ENCODE results near the gene IL22RA2. TPM values are rescaled to one million over a fixed set of nuclear protein-coding genes. Genes with fewer than 3 reads are reported as not detected.

Gene IL22RA2
- total RNA-seq, 1 experiment from 2014 or later, result not detected

GRCh38 chr6:137160763-137161162 lies 12.7 kb downstream of the IL22RA2 start:
- ChIA-PET CTCF (no interaction called here), POLR2A (no interaction called here)
- DNase-seq (ENCODE audit: low read depth, low spot score) (no peak), ATAC-seq (no peak)
- in situ Hi-C loops (cut with HindIII; ENCODE audit: low pct_unique_long_range_greater_than_20kb, low sequenced_read_pairs), result no loop called here
- intact Hi-C loops (cut with micrococcal nuclease; ENCODE audit: unreplicated experiment), result no loop called here
- Histone ChIP-seq H3K27me3 (ENCODE audit: control insufficient read depth, insufficient read depth, low read length) (0 out of 2 replicates have a peak, but pooled peaks cover 2% of the 10 kb centered on the region), H3K27ac (ENCODE audit: low read length) (no peak overlapping the region), H3K9me3 (ENCODE audit: control insufficient read depth, insufficient read depth, low read depth, low read length) (no peaks in the 10 kb centered on the region), H3K36me3 (ENCODE audit: control insufficient read depth, insufficient read depth, low read length) (no peaks in the 10 kb centered on the region), H3K4me3 (ENCODE audit: low read depth in 2 of 2, low read length in 2 of 2) (no peak overlapping the region), H3K4me1 (ENCODE audit: control insufficient read depth, insufficient read depth, low read length) (no peaks in the 10 kb centered on the region)
- no TSS peak for BruUV-seq (replicated peaks)
- TF ChIP-seq SIN3A (IDR thresholded peaks at IDR 0.05; ENCODE audit: borderline replicate concordance, insufficient read depth, low read depth, low read length), result no peak
- TF ChIP-seq TCF7L2 (IDR thresholded peaks at IDR 0.05; ENCODE audit: low read depth, low read length), result no peak
- TF ChIP-seq POLR2AphosphoS5 (IDR thresholded peaks at IDR 0.05; ENCODE audit: low read depth, low read length), result no peak
- no peak for TF ChIP-seq REST (IDR thresholded peaks at IDR 0.05; ENCODE audit: insufficient read depth in 1 of 2, low read depth in 2 of 2, low read length in 1 of 2)
- no peak for TF ChIP-seq CTCF (IDR thresholded peaks at IDR 0.05)

- no peak for DNase-seq (ENCODE audit: low read depth, low spot score)
- TF ChIP-seq TCF7L2 (IDR thresholded peaks at IDR 0.05; ENCODE audit: low read depth, low read length), result no peak
- TF ChIP-seq POLR2AphosphoS5 (IDR thresholded peaks at IDR 0.05; ENCODE audit: low read depth, low read length), result no peak
- TF ChIP-seq SIN3A (IDR thresholded peaks at IDR 0.05; ENCODE audit: borderline replicate concordance, insufficient read depth, low read depth, low read length), result no peak
- no peak for TF ChIP-seq CTCF (IDR thresholded peaks at IDR 0.05)
- no peak for TF ChIP-seq REST (IDR thresholded peaks at IDR 0.05; ENCODE audit: insufficient read depth in 1 of 2, low read depth in 2 of 2, low read length in 1 of 2)
- Histone ChIP-seq H3K4me1 (ENCODE audit: control insufficient read depth, insufficient read depth, low read length) (no peaks in the 10 kb centered on the region), H3K9me3 (ENCODE audit: control insufficient read depth, insufficient read depth, low read depth, low read length) (no peaks in the 10 kb centered on the region), H3K27ac (ENCODE audit: low read length) (no peak overlapping the region), H3K36me3 (ENCODE audit: control insufficient read depth, insufficient read depth, low read length) (no peaks in the 10 kb centered on the region), H3K4me3 (ENCODE audit: low read depth in 2 of 2, low read length in 2 of 2) (no peak overlapping the region), H3K27me3 (ENCODE audit: control insufficient read depth, insufficient read depth, low read length) (0 out of 2 replicates have a peak, but pooled peaks cover 2% of the 10 kb centered on the region)
- in situ Hi-C loops (cut with HindIII; ENCODE audit: low pct_unique_long_range_greater_than_20kb, low sequenced_read_pairs) (no loop called here), intact Hi-C loops (cut with micrococcal nuclease; ENCODE audit: unreplicated experiment) (no loop called here)
- CTCF ChIA-PET, result no interaction called here
- POLR2A ChIA-PET, result no interaction called here
- no peak for ATAC-seq
- BruUV-seq (replicated peaks), result no TSS peak
These were observed 13.5 kb downstream of the IL22RA2 start for GRCh38 chr6:137159912-137160311.

All from Panc1 (cell line).